ELF-1 (cell line): ENCODE results near the gene MMP2.
A peak's percentile ranks its signal among the peaks of the same experiment; 100 is the strongest.

Experiments
- DNase-seq: peaks from one replicate; pipeline ENCODE4 v3.0.0-alpha.2; 2016; ENCODE audit warnings: low read depth, low spot score

Gene MMP2

GRCh38 chr16:55513616-55514015 is 34.6 kb downstream of the MMP2 start:
- no peak for DNase-seq

GRCh38 chr16:55515111-55515510 is 36.1 kb downstream of the MMP2 start:
- DNase-seq, result no peak

- DNase-seq, result no peak
Measured at GRCh38 chr16:55521792-55522191, 42.8 kb downstream of the MMP2 start.

- DNase-seq, result no peak
Measured at GRCh38 chr16:55526441-55526840, 47.4 kb downstream of the MMP2 start.

- DNase-seq, result no peak
Measured at GRCh38 chr16:55527885-55528284, 48.9 kb downstream of the MMP2 start.

GRCh38 chr16:55529018-55529417 is 50.0 kb downstream of the MMP2 start:
- DNase-seq, result no peak

- no peak for DNase-seq
Measured at GRCh38 chr16:55530316-55530856, 51.4 kb downstream of the MMP2 start.

- DNase-seq, result no peak
Measured at GRCh38 chr16:55532227-55532626, 53.2 kb downstream of the MMP2 start.

GRCh38 chr16:55534756-55535155 is 55.8 kb downstream of the MMP2 start:
- no peak for DNase-seq

- DNase-seq, result no peak
Measured at GRCh38 chr16:55539049-55539448, 60.1 kb downstream of the MMP2 start.

- DNase-seq, result no peak
Measured at GRCh38 chr16:55539488-55539887, 60.5 kb downstream of the MMP2 start.

GRCh38 chr16:55540221-55540620 is 61.2 kb downstream of the MMP2 start:
- DNase-seq, result no peak

- no peak for DNase-seq
Measured at GRCh38 chr16:55542459-55543082, 63.6 kb downstream of the MMP2 start.

- no peak for DNase-seq
Measured at GRCh38 chr16:55543472-55543871, 64.5 kb downstream of the MMP2 start.

GRCh38 chr16:55552621-55553020 is 73.6 kb downstream of the MMP2 start:
- peak; percentile 7 for DNase-seq

GRCh38 chr16:55555436-55555835 is 76.4 kb downstream of the MMP2 start:
- no peak for DNase-seq
